Measurements from ENCODE around the gene CEP43. TPM values are rescaled to one million over a fixed set of nuclear protein-coding genes. Genes with fewer than 3 reads are reported as not detected.
A peak's percentile ranks its signal among the peaks of the same experiment; 100 is the strongest.

Gene CEP43
- total and polyA plus RNA-seq, 2 of the 8 experiments (the other 6 are each of a cell fraction or from before 2014, with no cell fraction given) = 12.0 to 31.2 TPM

- Histone ChIP-seq H3K23me2 (ENCODE audit: low read depth, low read length) (peaks cover 3% of the 10 kb centered on the region; the same call in 1 of the 2 replicates), H3K27ac (ENCODE audit: low read depth, low read length) (no peak overlapping the region), H2BK120ac (replicated peaks; ENCODE audit: low read depth, low read length) (no peak overlapping the region), H3K79me1 (ENCODE audit: low read depth, low read length) (peaks cover 3% of the 10 kb centered on the region), H3K27me3 (replicated peaks in 1 of 4; ENCODE audit: control insufficient read depth in 3 of 4, extremely low read depth in 1 of 4, insufficient read depth in 3 of 4, low read length in 3 of 4) (peaks cover 0 to 1% (median 0%) of the 10 kb centered on the region in 4 experiments; a peak in 3 of 7 replicates), H3K36me3 (ENCODE audit: control insufficient read depth in 2 of 4, insufficient read depth in 4 of 4, low read length in 3 of 4) (peaks cover 0 to 19% (median 7%) of the 10 kb centered on the region in 4 experiments; a peak in 3 of 8 replicates), H3K79me2 (ENCODE audit: control insufficient read depth in 1 of 2, insufficient read depth in 2 of 2, low read length in 2 of 2) (no peaks in the 10 kb centered on the region; a peak in 1 of 4 replicates), H4K91ac (replicated peaks; ENCODE audit: insufficient read length, low read length) (no peak overlapping the region), H3K23ac (ENCODE audit: insufficient read length) (no peak overlapping the region), H2BK20ac (ENCODE audit: low read length) (no peak overlapping the region), H2AFZ (ENCODE audit: low read length) (no peak overlapping the region), H3K4ac (replicated peaks; ENCODE audit: insufficient read length, low read depth, low read length) (no peak overlapping the region), H2BK5ac (ENCODE audit: low read depth, low read length) (peak overlapping the region; percentile 45; the same call in 1 of the 2 replicates), H3K18ac (ENCODE audit: extremely low read depth, low read length) (no peak overlapping the region; the same call in 1 of the 2 replicates), H2BK12ac (ENCODE audit: low read depth, low read length) (peak overlapping the region; percentile 53; the same call in 1 of the 2 replicates), H3K14ac (ENCODE audit: insufficient read length) (no peak overlapping the region), H2AK5ac (ENCODE audit: low read depth, low read length) (no peak overlapping the region), H4K5ac (ENCODE audit: insufficient read length, low read depth, low read length) (no peak overlapping the region), H3K56ac (replicated peaks; ENCODE audit: insufficient read length, low read depth, low read length) (no peak overlapping the region), H3K4me1 (replicated peaks in 1 of 4; ENCODE audit: control insufficient read depth in 3 of 4, insufficient read depth in 4 of 4, low read length in 3 of 4) (peaks cover under 1 to 9% (median 4%) of the 10 kb centered on the region in 4 experiments; a peak in 6 of 7 replicates), H4K20me1 (replicated peaks in 1 of 2; ENCODE audit: control insufficient read depth in 1 of 2, insufficient read depth in 2 of 2, low read length in 2 of 2) (peaks cover 0 to 2% of the 10 kb centered on the region in 2 experiments), H4K8ac (ENCODE audit: extremely low read depth, insufficient read depth, low read length) (no peak overlapping the region), H3K4me3 (ENCODE audit: extremely low read depth in 1 of 4, insufficient read depth in 2 of 4, low read depth in 3 of 4, low read length in 4 of 4) (no peak overlapping the region), H2BK15ac (ENCODE audit: low read length) (no peak overlapping the region), H3K9me3 (ENCODE audit: insufficient read depth in 2 of 2, low read depth in 1 of 2, low read length in 1 of 2) (peaks cover 6 to 8% of the 10 kb centered on the region in 2 experiments), H3K4me2 (ENCODE audit: insufficient read depth in 1 of 2, low read depth in 2 of 2, low read length in 2 of 2) (peak overlapping the region; percentile 32 to 41; a peak in 3 of 4 replicates), H3K9ac (replicated peaks in 1 of 4; ENCODE audit: extremely low read depth in 1 of 4, low read depth in 3 of 4, low read length in 3 of 4) (no peak overlapping the region)
- no peak for FAIRE-seq
- WGBS, 2 experiments (ENCODE audit: extremely low coverage in 1 of 2, insufficient coverage in 1 of 2, insufficient read length in 1 of 2, insufficient replicate concordance in 2 of 2, low coverage in 1 of 2, low lambda C conversion rate in 2 of 2, missing lambda C conversion rate in 1 of 2) = 92% methylated on average over 10 of the region's 10 CpGs; no CpG with 5 or more reads in 1 of the 2 experiments
- ChIA-PET CTCF (ENCODE audit: partially characterized antibody) (interaction anchor here (0.7 to 5.7 kb wide), 18 partner anchors 11 to 243 kb away, joined by 3 to 51 read pairs (median 4); no protein-coding TSS in a partner anchor), POLR2A (ENCODE audit: partially characterized antibody) (interaction anchor here (0.9 to 2.3 kb wide), 4 partner anchors 8 to 171 kb away, joined by 3 to 6 read pairs (median 4); partner anchors contain the start of gene CEP43)
- no peak for DNase-seq (ENCODE audit: low read depth in 1 of 2, low spot score in 2 of 2)
- no peak for TF ChIP-seq SIN3A (conservative IDR thresholded peaks at IDR 0.05 in 1 of 2, IDR thresholded peaks at IDR 0.05 in 1 of 2; ENCODE audit: low read depth in 1 of 2, low read length in 2 of 2)
- TF ChIP-seq CTCF (IDR thresholded peaks at IDR 0.05; ENCODE audit: control extremely low read depth in 1 of 3, insufficient read depth in 1 of 3, low read depth in 1 of 3, low read length in 3 of 3) = no peak
- no peak for TF ChIP-seq BACH1 (IDR thresholded peaks at IDR 0.05; ENCODE audit: low read length)
- TF ChIP-seq CHD2 (IDR thresholded peaks at IDR 0.05; ENCODE audit: low read length) = no peak
- no peak for TF ChIP-seq SP2 (IDR thresholded peaks at IDR 0.05; ENCODE audit: low read length)
- TF ChIP-seq EGR1 (IDR thresholded peaks at IDR 0.05; ENCODE audit: borderline replicate concordance, low read depth, low read length) = no peak
- no peak for TF ChIP-seq E2F6 (IDR thresholded peaks at IDR 0.05)
- no peak for TF ChIP-seq POLR2AphosphoS5 (IDR thresholded peaks at IDR 0.05; ENCODE audit: low read depth, low read length)
- no peak for TF ChIP-seq POLR2A (IDR thresholded peaks at IDR 0.05; ENCODE audit: control extremely low read depth in 1 of 2, low read depth in 2 of 2, low read length in 2 of 2)
- no peak for TF ChIP-seq RBBP5 (IDR thresholded peaks at IDR 0.05; ENCODE audit: borderline replicate concordance, low read depth, low read length)
- TF ChIP-seq HDAC6 (IDR thresholded peaks at IDR 0.05; ENCODE audit: low read depth, low read length) = no peak
Measured at GRCh38 chr6:166950443-166950821, 48.8 kb upstream of the CEP43 start.
